Esophagus muscularis mucosa (tissue), 4 donors: Measurements from ENCODE around the gene PPP1R16B. TPM values are rescaled to one million over a fixed set of nuclear protein-coding genes. Genes with fewer than 3 reads are reported as not detected.

ENCODE experiments used
- DNase-seq: peaks from one replicate; pipeline ENCODE4 v3.0.0-alpha.2; 2017; ENCODE audit errors: extremely low spot score
- H3K27ac ChIP-seq, 4 donors: fragments of 200-600 bp; sonication (generic); replicated peaks in 1 of 4; 1 replicate in 3 of 4; 2 replicates in 1 of 4; pipeline ENCODE4 v1.5.1; 2016 to 2019; ENCODE audit warnings: mild to moderate bottlenecking in 1 of 4
- H3K27me3 ChIP-seq, 4 donors: fragments of 200-600 bp; sonication (generic); one replicate each; pipeline versions ENCODE4 v1.5.1 to v1.6.0; 2016 to 2019
- H3K36me3 ChIP-seq, 4 donors: fragments of 200-600 bp; sonication (generic); one replicate each; pipeline ENCODE4 v1.5.1; 2016 to 2019
- H3K4me1 ChIP-seq, 4 donors: fragments of 200-600 bp; sonication (generic); one replicate each; pipeline ENCODE4 v1.5.1; 2016 to 2019
- H3K4me3 ChIP-seq, 4 donors: fragments of 200-600 bp; sonication (generic); 1 replicate in 2 of 4; 2 replicates in 2 of 4; pipeline ENCODE4 v1.5.1; 2016 to 2019; ENCODE audit warnings: mild to moderate bottlenecking in 4 of 4, moderate library complexity in 1 of 4
- H3K9me3 ChIP-seq, 4 donors: fragments of 200-600 bp; sonication (generic); 1 replicate in 3 of 4; 2 replicates in 1 of 4; pipeline ENCODE4 v1.5.1; 2016 to 2019
- CTCF ChIP-seq, 3 experiments: fragments of 200-600 bp in 2 of 3; fragments of 450-650 bp in 1 of 3; sonication (generic) in 2 of 3; IDR thresholded peaks; one replicate each; pipeline ENCODE4 v1.5.1; 2017 to 2019; ENCODE audit warnings: antibody characterized with exemption in 3 of 3, mild to moderate bottlenecking in 2 of 3, moderate library complexity in 1 of 3
- EP300 ChIP-seq: sonication (generic); formaldehyde crosslinking; IDR thresholded peaks from one replicate; pipeline ENCODE4 v1.6.1; 2017; ENCODE audit warnings: antibody characterized with exemption
- POLR2A ChIP-seq: fragments of 450-650 bp; IDR thresholded peaks from one replicate; pipeline ENCODE4 v1.6.1; 2017; ENCODE audit warnings: antibody characterized with exemption, moderate library complexity, mild to moderate bottlenecking, low read depth
- POLR2AphosphoS5 ChIP-seq, 2 donors: sonication (generic); formaldehyde crosslinking; IDR thresholded peaks; one replicate each; pipeline ENCODE4 v1.6.1; 2017; ENCODE audit warnings: antibody characterized with exemption in 2 of 2
- WGBS: methylation state at CpG from one replicate; pipeline ENCODE4 v1.1.5; 2018; 5-methylcytosine and 5-hydroxymethylcytosine counted together
- intact Hi-C: fragments of 100-400 bp; cut with DNase I; formaldehyde crosslinking; loops from one replicate; pipeline ENCODE4 v1.15.1; 2023
- total RNA-seq, 4 donors: library from RNA; depleted of rRNA; stranded (reverse); fragments of >200 nt; gene quantifications; one replicate each; pipeline versions ENCODE4 v1.1.0 to v1.2.1, GENCODE V29; 2016

The PPP1R16B gene
- total RNA-seq, 4 donors from 2014 or later = 3.7 to 12.1 (median 6.8) TPM

DNA sequence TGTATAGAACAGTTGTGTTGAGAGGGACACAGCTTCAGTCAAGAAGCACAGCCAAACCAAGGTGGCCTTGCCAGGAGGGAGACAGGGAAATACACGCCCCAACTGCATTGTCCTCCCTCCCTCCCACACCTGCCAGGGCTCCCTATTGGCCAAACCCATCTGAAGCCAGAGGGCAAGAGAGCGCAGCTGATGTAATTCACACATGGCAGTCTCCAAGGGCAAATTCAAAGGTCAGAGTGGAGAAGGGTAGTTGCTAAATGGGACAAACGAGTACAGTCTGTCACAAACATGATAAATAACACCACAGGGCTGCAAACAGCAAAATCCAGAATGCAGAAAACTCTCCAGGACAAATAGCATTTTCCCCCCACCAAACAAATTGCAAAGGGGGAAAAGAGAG, 23.2 kb upstream of the PPP1R16B start:
- intact Hi-C loops = no loop called here
- Histone ChIP-seq H3K27ac (no peak overlapping the region), H3K4me3 (no peak overlapping the region), H3K27me3 (no peaks in the 10 kb centered on the region), H3K36me3 (no peaks in the 10 kb centered on the region), H3K4me1 (no peaks in the 10 kb centered on the region), H3K9me3 (no peaks in the 10 kb centered on the region)
- WGBS = 70% methylated on average over 3 of the region's 3 CpGs
- no peak for TF ChIP-seq EP300
- TF ChIP-seq POLR2AphosphoS5 (IDR thresholded peaks at IDR 0.05) = no peak
- no peak for TF ChIP-seq CTCF (IDR thresholded peaks at IDR 0.05)
- no peak for TF ChIP-seq POLR2A
- DNase-seq = no peak

DNA sequence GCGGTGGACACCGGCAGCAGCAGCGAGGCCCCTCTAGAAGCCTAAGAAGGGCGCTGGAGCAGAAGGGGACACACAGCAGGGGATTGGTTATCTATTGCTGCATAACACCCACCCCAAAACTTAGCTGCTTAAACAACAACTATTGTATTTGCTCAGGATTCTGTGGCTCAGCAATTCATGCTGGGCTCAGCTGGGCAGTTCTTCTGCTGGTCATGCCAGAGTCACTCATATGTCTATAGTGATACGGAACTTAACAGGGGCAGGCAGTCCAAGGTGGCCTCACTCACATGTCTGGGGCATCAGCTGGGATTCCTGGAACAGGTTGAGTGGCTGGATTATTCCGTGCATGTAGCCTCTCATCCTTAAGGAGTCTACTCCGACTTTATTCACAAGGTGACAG, 17.6 kb upstream of the PPP1R16B start:
- WGBS = 83% methylated on average over 3 of the region's 7 CpGs
- no peak for DNase-seq
- Histone ChIP-seq H3K9me3 (no peaks in the 10 kb centered on the region), H3K4me3 (no peak overlapping the region), H3K36me3 (no peaks in the 10 kb centered on the region), H3K27ac (no peak overlapping the region), H3K4me1 (no peaks in the 10 kb centered on the region), H3K27me3 (peaks cover 0 to 5% (median 0%) of the 10 kb centered on the region in 4 donors)
- TF ChIP-seq EP300 = no peak
- TF ChIP-seq POLR2A = no peak
- TF ChIP-seq POLR2AphosphoS5 (IDR thresholded peaks at IDR 0.05) = no peak
- TF ChIP-seq CTCF (IDR thresholded peaks at IDR 0.05) = no peak
- intact Hi-C loops = no loop called here

- no peaks in the 10 kb centered on the region for H3K4me1 ChIP-seq
- intact Hi-C loops = no loop called here
- 86% methylated on average over 7 of the region's 7 CpGs for WGBS
- no peaks in the 10 kb centered on the region for H3K36me3 ChIP-seq
- DNase-seq = no peak
- H3K9me3 ChIP-seq = no peaks in the 10 kb centered on the region
- no peak for TF ChIP-seq EP300
- H3K27ac ChIP-seq = no peak overlapping the region
- H3K4me3 ChIP-seq = no peak overlapping the region
- H3K27me3 ChIP-seq = peaks cover 0 to 5% (median 0%) of the 10 kb centered on the region in 4 donors
Measured at GRCh38 chr20:38789503-38790199, 15.8 kb upstream of the PPP1R16B start.

- Histone ChIP-seq H3K4me3 (no peak overlapping the region), H3K36me3 (no peaks in the 10 kb centered on the region), H3K4me1 (no peaks in the 10 kb centered on the region), H3K27me3 (peaks cover 0 to 5% (median 0%) of the 10 kb centered on the region in 4 donors), H3K27ac (no peak overlapping the region), H3K9me3 (no peaks in the 10 kb centered on the region)
- TF ChIP-seq EP300 (no peak), CTCF (IDR thresholded peaks at IDR 0.05) (peak; percentile 40 to 76 (median 44)), POLR2AphosphoS5 (IDR thresholded peaks at IDR 0.05) (no peak), POLR2A (no peak)
- WGBS = 35% methylated on average over 16 of the region's 16 CpGs
- DNase-seq = no peak
- intact Hi-C loops = no loop called here
Measured at GRCh38 chr20:38790200-38791053, 15.1 kb upstream of the PPP1R16B start.

DNA sequence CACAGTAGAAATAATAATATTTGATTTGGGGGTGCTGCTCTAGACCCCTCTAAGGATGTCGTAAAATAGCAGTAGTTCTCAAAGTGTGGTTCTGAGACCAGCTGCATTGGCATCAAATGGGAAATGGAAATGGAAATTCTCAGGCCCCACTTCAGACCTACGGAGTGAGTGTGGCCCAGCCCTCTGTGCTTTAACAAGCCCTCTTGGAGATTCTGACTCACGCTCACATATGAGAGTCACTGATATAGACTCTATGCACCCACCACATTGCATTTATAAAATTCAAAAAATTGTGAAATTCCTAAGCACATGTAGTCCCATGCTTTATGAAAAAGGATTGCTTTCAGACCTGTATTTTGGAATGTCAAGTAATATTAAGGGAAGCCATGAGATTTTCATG, 14.2 kb upstream of the PPP1R16B start:
- H3K9me3 ChIP-seq = no peaks in the 10 kb centered on the region

More for the DNA sequence above, 14.2 kb upstream of the PPP1R16B start:
- intact Hi-C loops = no loop called here
- no peak overlapping the region for H3K27ac ChIP-seq
- no peak overlapping the region for H3K4me3 ChIP-seq
- no peaks in the 10 kb centered on the region for H3K4me1 ChIP-seq
- DNase-seq = no peak
- no peaks in the 10 kb centered on the region for H3K36me3 ChIP-seq
- WGBS = 71% methylated on average over 3 of the region's 3 CpGs
- TF ChIP-seq POLR2A (no peak), EP300 (no peak), CTCF (IDR thresholded peaks at IDR 0.05) (no peak), POLR2AphosphoS5 (IDR thresholded peaks at IDR 0.05) (no peak)
- H3K27me3 ChIP-seq = peaks cover 0 to 8% (median 0%) of the 10 kb centered on the region in 4 donors
